GM18511 (cell line): ENCODE results near the gene TRAF1.
A peak's percentile ranks its signal among the peaks of the same experiment; 100 is the strongest.

Experiments
- ATAC-seq: cut with Tn5 transposase; IDR thresholded peaks from one replicate; pipeline ENCODE4 v1.9.1; 2021; ENCODE audit warnings: mild to moderate bottlenecking, moderate library complexity; ENCODE audit not compliant: unreplicated experiment

The TRAF1 gene

GRCh38 chr9:120910643-120911042 lies 16.0 kb downstream of the TRAF1 start:
- ATAC-seq = no peak

- ATAC-seq = no peak
Observed at GRCh38 chr9:120909904-120910303, 16.7 kb downstream of the TRAF1 start.

GRCh38 chr9:120905315-120906164 lies 21.1 kb downstream of the TRAF1 start:
- ATAC-seq = no peak

DNA sequence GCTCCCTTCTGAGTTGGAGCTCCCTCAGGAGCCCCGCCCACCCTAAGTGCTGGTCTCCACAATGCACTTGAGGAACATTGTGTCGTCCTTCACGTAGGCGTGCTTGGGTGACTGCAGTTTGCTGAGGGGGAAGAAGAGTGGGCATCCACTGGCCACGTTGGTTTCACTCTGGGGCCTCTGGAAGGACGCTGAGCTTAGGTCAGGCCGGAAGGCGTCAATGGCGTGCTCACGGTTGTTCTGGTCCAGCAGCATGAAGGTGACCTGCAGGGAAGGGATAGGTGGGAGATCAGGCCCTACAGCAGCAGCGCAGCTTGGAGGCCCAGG lies 21.7 kb downstream of the TRAF1 start:
- no peak for ATAC-seq

- no peak for ATAC-seq
Observed at GRCh38 chr9:120904061-120904977, 22.3 kb downstream of the TRAF1 start.

DNA sequence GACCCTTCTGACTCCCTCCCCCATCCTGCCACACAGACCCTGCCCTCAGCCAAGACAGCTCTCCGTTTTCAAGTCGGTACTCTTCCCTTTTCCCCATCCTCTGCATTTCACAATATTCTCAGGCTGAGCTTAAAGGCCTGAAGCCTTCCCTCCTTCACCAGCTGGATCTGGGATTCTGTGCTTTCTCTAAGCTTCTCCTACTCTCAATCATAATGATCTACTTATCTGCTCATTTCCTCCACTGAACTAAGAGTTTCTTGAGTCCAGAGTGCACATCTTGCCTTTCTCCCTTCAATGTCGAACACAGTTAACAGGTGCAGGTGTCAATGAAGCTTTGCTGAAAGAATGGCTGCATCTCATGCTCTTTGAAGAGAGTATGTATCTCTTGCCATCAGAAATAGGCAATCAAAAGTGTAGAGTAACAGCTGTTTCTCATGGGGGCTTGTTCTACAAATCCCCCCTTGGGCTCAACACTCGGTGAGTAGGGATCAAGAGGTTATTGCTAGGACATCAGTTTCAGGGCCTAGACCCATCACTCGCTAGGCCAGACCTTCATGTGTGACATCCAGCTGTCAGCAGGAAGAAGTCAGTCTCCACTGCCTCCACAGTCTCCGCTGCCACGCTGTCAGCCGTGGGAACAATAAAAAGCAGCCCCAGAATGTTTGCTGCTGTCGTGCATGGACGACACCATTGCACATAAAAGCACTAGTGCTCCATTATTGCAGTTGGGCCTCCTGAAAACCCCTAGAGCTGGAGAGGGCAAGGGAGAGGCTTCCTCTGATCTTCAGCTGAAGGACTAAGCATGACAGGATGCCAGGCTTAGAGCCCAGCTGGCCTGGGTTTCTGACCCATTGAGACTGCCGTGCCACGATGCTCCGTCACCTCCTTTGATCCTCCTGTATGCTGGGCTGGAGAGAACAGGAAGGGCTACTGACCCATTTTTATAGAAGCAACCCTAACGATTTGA lies 23.7 kb downstream of the TRAF1 start:
- no peak for ATAC-seq

DNA sequence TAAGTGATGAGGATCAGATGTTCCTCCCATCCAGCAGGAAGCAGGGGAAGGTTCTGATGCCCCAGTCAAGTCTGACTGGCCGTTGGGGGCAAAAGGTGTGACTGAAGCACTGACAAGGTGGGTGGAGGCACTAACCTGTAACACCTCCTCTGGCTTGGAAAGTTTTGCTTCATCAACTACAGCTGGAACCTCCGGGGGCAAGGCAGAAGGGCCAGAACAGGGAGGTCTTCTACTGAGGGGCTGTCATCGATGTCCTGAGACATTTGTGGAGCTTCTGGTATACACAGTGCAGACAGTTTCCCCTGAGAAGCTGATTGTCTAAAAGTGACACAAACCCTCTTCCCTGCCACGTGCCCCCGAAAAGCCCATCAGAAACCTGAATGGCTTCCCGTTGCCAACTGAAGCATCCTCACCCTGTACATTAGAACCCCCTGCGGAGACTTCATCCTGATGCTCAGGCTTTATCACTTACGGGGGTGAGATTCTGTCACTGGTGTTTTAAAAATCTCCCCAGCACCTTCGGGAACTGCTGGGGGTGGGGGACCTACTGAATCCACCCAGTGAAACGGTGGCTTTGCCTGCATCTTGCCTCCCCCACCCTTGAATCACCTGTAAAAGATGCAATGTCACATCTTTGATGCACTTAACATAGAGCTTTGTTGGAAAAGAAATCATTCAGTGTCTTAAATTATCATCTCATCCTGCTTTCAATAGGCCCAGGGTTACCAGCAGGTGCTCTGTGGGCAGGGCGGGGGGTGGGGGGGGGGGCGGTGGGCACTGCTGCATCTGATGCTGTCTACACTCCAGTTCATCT lies 24.6 kb downstream of the TRAF1 start:
- no peak for ATAC-seq

DNA sequence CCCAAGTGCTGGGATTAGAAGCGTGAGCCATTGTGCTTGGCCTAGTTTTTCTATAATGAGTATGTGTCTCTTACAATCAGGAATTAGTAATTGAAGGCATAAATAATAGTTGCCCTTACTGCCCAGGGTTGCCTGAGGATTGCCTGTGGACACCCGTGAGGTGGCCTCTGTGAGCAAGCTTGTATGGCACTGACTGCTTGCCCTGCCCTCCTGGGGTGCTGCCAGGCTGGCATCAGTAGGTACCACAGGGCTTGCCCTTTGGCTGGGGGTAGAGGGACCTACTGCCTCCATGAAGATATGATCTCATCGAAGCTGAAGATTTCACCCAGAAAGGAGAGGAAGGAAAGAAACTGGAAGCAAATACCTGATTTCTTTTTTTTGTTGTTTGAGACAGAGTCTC lies 25.8 kb downstream of the TRAF1 start:
- no peak for ATAC-seq

DNA sequence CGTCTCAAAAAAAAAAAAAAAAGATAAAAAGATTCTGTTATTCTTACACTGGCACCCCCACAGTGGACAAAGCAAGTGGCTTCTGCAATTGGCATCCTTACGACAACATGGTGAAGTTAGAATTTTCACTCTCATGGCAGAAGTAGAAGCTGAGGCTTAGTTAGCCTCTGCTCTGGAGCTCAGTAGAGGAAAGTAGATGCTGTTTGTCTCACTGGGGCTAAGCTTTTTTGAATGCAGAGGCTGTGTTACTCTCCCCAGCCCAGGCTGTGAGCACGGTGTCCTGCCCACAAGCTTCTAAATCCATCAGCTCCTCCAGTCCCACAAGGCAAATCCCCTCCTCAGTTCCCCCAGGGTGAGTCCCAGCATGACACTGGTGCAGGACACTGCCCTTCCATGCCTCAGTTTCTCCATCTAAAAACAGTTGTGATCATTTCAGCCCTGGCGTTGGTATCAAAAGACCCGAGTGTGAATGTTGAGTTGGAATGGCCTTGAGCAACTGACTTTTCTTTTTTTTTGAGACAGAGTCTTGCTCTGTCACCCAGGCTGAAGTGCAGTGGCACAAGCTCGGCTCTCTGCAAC lies 27.0 kb downstream of the TRAF1 start:
- no peak for ATAC-seq

GRCh38 chr9:120898396-120898795 lies 28.2 kb downstream of the TRAF1 start:
- ATAC-seq = no peak

GRCh38 chr9:120895951-120896350 lies 30.6 kb downstream of the TRAF1 start:
- ATAC-seq = no peak

- no peak for ATAC-seq
Observed at GRCh38 chr9:120894321-120895148, 32.1 kb downstream of the TRAF1 start.

- ATAC-seq = no peak
Observed at GRCh38 chr9:120893611-120894307, 32.8 kb downstream of the TRAF1 start.

GRCh38 chr9:120892748-120893610 lies 33.6 kb downstream of the TRAF1 start:
- ATAC-seq = peak; percentile 68

GRCh38 chr9:120891884-120892747 lies 34.5 kb downstream of the TRAF1 start:
- peak; percentile 52 for ATAC-seq

- ATAC-seq = no peak
Observed at GRCh38 chr9:120891245-120891883, 35.2 kb downstream of the TRAF1 start.
